Neural progenitor cell (in vitro differentiated cells): ENCODE data around the gene DBP. TPM values are rescaled to one million over a fixed set of nuclear protein-coding genes. Genes with fewer than 3 reads are reported as not detected.
A peak's percentile ranks its signal among the peaks of the same experiment; 100 is the strongest.

Experiments
- DNase-seq: peaks from one replicate; pipeline ENCODE4 v3.0.0-alpha.2; 2016; ENCODE audit warnings: low spot score
- H2AFZ ChIP-seq: fragments of 200-600 bp; sonication (generic); replicated peaks from 2 replicates; pipeline ENCODE4 v1.6.1; 2016; ENCODE audit warnings: antibody characterized with exemption
- H3F3A ChIP-seq: fragments of 200-600 bp; sonication (generic); 2 replicates; pipeline ENCODE4 v1.6.1; 2016; ENCODE audit warnings: antibody characterized with exemption, low read depth
- H3K27ac ChIP-seq: fragments of 200-600 bp; sonication (generic); 2 replicates; pipeline ENCODE4 v1.5.1; 2016; ENCODE audit warnings: mild to moderate bottlenecking
- H3K27me3 ChIP-seq: fragments of 200-600 bp; sonication (generic); 2 replicates; pipeline ENCODE4 v1.6.1; 2016; ENCODE audit warnings: mild to moderate bottlenecking, moderate library complexity
- H3K36me3 ChIP-seq: fragments of 200-600 bp; sonication (generic); 2 replicates; pipeline ENCODE4 v1.5.1; 2016
- H3K4me1 ChIP-seq: fragments of 200-600 bp; sonication (generic); 2 replicates; pipeline ENCODE4 v1.6.1; 2016; ENCODE audit warnings: mixed run types
- H3K4me2 ChIP-seq: fragments of 200-600 bp; sonication (generic); 2 replicates; pipeline ENCODE4 v1.6.1; 2016
- H3K4me3 ChIP-seq: fragments of 200-600 bp; sonication (generic); 2 replicates; pipeline ENCODE4 v1.5.1; 2016
- H3K79me2 ChIP-seq: fragments of 200-600 bp; sonication (generic); 2 replicates; pipeline ENCODE4 v1.6.1; 2016; ENCODE audit warnings: low read depth
- H3K9ac ChIP-seq: fragments of 200-600 bp; sonication (generic); 2 replicates; pipeline ENCODE4 v1.6.1; 2016
- H3K9me3 ChIP-seq: fragments of 200-600 bp; sonication (generic); 2 replicates; pipeline ENCODE4 v1.5.1; 2016; ENCODE audit warnings: low read depth
- H4K20me1 ChIP-seq: fragments of 200-600 bp; sonication (generic); 2 replicates; pipeline ENCODE4 v1.6.1; 2016; ENCODE audit warnings: low read depth
- H3K27ac Mint-ChIP-seq: 3 replicates; pipeline ENCODE4 v1.8.0; 2021; ENCODE audit warnings: mixed read lengths
- H3K27me3 Mint-ChIP-seq: 2 replicates; pipeline ENCODE4 v1.8.0; 2022; ENCODE audit warnings: low read depth, mild to moderate bottlenecking, inconsistent platforms, moderate library complexity, mixed read lengths; ENCODE audit not compliant: insufficient read depth
- H3K36me3 Mint-ChIP-seq: 3 replicates; pipeline ENCODE4 v1.8.0; 2021; ENCODE audit warnings: mixed read lengths
- H3K4me1 Mint-ChIP-seq: 3 replicates; pipeline ENCODE4 v1.8.0; 2021; ENCODE audit warnings: mixed read lengths
- H3K4me3 Mint-ChIP-seq: 3 replicates; pipeline ENCODE4 v1.8.0; 2021; ENCODE audit warnings: mild to moderate bottlenecking, moderate library complexity, mixed read lengths
- H3K9me3 Mint-ChIP-seq: 3 replicates; pipeline ENCODE4 v1.8.0; 2020; ENCODE audit warnings: mixed read lengths
- CTCF ChIP-seq: fragments of 200-600 bp; sonication (generic); IDR thresholded peaks from 2 replicates; pipeline ENCODE4 v1.5.1; 2017; ENCODE audit warnings: antibody characterized with exemption, mild to moderate bottlenecking
- EZH2 ChIP-seq: fragments of 200-600 bp; sonication (generic); IDR thresholded peaks from 2 replicates; pipeline ENCODE4 v1.6.1; 2017; ENCODE audit warnings: antibody characterized with exemption, mild to moderate bottlenecking, moderate library complexity
- EZH2phosphoT487 ChIP-seq: fragments of 200-600 bp; sonication (generic); IDR thresholded peaks from 2 replicates; pipeline ENCODE4 v1.6.1; 2017; ENCODE audit warnings: antibody characterized with exemption
- total RNA-seq: library from RNA; depleted of rRNA; stranded (reverse); fragments of >200 nt; gene quantifications from 2 replicates; pipeline ENCODE4 v1.2.3, GENCODE V29; 2015; ENCODE audit warnings: low replicate concordance

DBP gene
- total RNA-seq, 1 donor from 2014 or later, result 7.4 TPM

GRCh38 chr19:48641850-48642249 lies 4.7 kb upstream of the DBP start:
- H3K27me3 Mint-ChIP-seq, result peaks cover 11% of the 10 kb centered on the region
- Histone ChIP-seq H3K9me3 (no peaks in the 10 kb centered on the region), H4K20me1 (no peaks in the 10 kb centered on the region), H3K79me2 (peaks cover 15% of the 10 kb centered on the region), H3K27me3 (no peaks in the 10 kb centered on the region), H3K36me3 (no peaks in the 10 kb centered on the region), H3K9ac (no peak overlapping the region), H3K27ac (no peak overlapping the region), H3F3A (peaks cover 46% of the 10 kb centered on the region), H3K4me3 (no peak overlapping the region), H2AFZ (no peak overlapping the region), H3K4me1 (peaks cover 10% of the 10 kb centered on the region), H3K4me2 (no peak overlapping the region)
- no peak for DNase-seq
- no peaks in the 10 kb centered on the region for H3K9me3 Mint-ChIP-seq
- H3K4me3 Mint-ChIP-seq, result no peak overlapping the region
- TF ChIP-seq EZH2, result no peak
- no peak for TF ChIP-seq CTCF
- no peak for TF ChIP-seq EZH2phosphoT487
- peaks cover 10% of the 10 kb centered on the region for H3K36me3 Mint-ChIP-seq
- H3K4me1 Mint-ChIP-seq, result peaks cover 39% of the 10 kb centered on the region
- no peak overlapping the region for H3K27ac Mint-ChIP-seq

- H3K4me1 ChIP-seq, result peaks cover 15% of the 10 kb centered on the region
- DNase-seq, result no peak
Measured at GRCh38 chr19:48639483-48640375, 2.5 kb upstream of the DBP start.

GRCh38 chr19:48638831-48639381 lies 1.7 kb upstream of the DBP start:
- Histone ChIP-seq H3K4me1 (peaks cover 16% of the 10 kb centered on the region), H3F3A (peaks cover 51% of the 10 kb centered on the region), H3K79me2 (peaks cover 17% of the 10 kb centered on the region), H3K4me3 (no peak overlapping the region), H2AFZ (no peak overlapping the region), H3K27ac (no peak overlapping the region), H3K9me3 (no peaks in the 10 kb centered on the region), H3K36me3 (no peaks in the 10 kb centered on the region), H3K27me3 (no peaks in the 10 kb centered on the region), H4K20me1 (peaks cover 8% of the 10 kb centered on the region), H3K4me2 (peak overlapping the region; percentile 66), H3K9ac (no peak overlapping the region)
- no peak for TF ChIP-seq EZH2
- no peak for TF ChIP-seq EZH2phosphoT487
- TF ChIP-seq CTCF, result no peak
- DNase-seq, result no peak
- H3K4me1 Mint-ChIP-seq, result peaks cover 39% of the 10 kb centered on the region
- peak overlapping the region; percentile 75 for H3K27ac Mint-ChIP-seq
- H3K27me3 Mint-ChIP-seq, result peaks cover 9% of the 10 kb centered on the region
- no peaks in the 10 kb centered on the region for H3K9me3 Mint-ChIP-seq
- peak overlapping the region; percentile 90 for H3K4me3 Mint-ChIP-seq
- H3K36me3 Mint-ChIP-seq, result peaks cover 10% of the 10 kb centered on the region

More at GRCh38 chr19:48639483-48640375, 2.5 kb upstream of the DBP start:
- Mint-ChIP-seq H3K9me3 (no peaks in the 10 kb centered on the region), H3K27ac (peak overlapping the region; percentile 96), H3K4me1 (peaks cover 39% of the 10 kb centered on the region), H3K36me3 (peaks cover 10% of the 10 kb centered on the region), H3K4me3 (no peak overlapping the region), H3K27me3 (peaks cover 11% of the 10 kb centered on the region)
- Histone ChIP-seq H3F3A (peaks cover 49% of the 10 kb centered on the region), H3K9ac (no peak overlapping the region), H3K27me3 (no peaks in the 10 kb centered on the region), H3K4me3 (no peak overlapping the region), H3K27ac (no peak overlapping the region), H3K36me3 (no peaks in the 10 kb centered on the region), H4K20me1 (peaks cover 4% of the 10 kb centered on the region), H2AFZ (no peak overlapping the region), H3K79me2 (peaks cover 25% of the 10 kb centered on the region), H3K4me2 (no peak overlapping the region), H3K9me3 (no peaks in the 10 kb centered on the region)
- TF ChIP-seq EZH2phosphoT487 (no peak), CTCF (no peak), EZH2 (no peak)
